LNCAP (cell line): Measurements from ENCODE around the gene SLC13A4.

ENCODE experiments used
- TF ChIP-seq, protein P1 (sequence below): fragments of 450-650 bp; IDR thresholded peaks from 2 replicates; pipeline ENCODE4 v1.5.1; 2017; ENCODE audit warnings: mild to moderate bottlenecking

Gene SLC13A4

DNA sequence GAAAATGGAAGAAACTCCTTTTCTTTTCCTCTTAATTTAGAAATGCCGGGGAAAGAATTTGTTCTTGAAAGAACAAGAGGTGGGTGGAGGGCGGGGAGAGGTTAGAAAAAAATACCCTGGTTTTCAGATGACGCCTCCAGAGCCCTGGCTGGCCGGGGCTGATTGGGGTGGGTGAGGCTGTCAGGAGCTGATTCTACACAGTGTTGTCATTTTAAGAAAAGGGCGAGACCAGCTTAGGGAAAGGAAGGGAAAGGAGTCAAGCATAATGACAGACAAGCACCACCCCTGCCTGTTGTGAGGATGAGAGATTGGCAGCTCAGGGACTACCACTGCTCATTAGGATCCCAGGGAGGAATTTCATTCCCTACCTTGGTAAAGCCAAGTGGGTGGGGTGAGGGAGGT lies 30.5 kb upstream of the SLC13A4 start:
- TF ChIP-seq, protein P1, sequence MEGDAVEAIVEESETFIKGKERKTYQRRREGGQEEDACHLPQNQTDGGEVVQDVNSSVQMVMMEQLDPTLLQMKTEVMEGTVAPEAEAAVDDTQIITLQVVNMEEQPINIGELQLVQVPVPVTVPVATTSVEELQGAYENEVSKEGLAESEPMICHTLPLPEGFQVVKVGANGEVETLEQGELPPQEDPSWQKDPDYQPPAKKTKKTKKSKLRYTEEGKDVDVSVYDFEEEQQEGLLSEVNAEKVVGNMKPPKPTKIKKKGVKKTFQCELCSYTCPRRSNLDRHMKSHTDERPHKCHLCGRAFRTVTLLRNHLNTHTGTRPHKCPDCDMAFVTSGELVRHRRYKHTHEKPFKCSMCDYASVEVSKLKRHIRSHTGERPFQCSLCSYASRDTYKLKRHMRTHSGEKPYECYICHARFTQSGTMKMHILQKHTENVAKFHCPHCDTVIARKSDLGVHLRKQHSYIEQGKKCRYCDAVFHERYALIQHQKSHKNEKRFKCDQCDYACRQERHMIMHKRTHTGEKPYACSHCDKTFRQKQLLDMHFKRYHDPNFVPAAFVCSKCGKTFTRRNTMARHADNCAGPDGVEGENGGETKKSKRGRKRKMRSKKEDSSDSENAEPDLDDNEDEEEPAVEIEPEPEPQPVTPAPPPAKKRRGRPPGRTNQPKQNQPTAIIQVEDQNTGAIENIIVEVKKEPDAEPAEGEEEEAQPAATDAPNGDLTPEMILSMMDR, result no peak

DNA sequence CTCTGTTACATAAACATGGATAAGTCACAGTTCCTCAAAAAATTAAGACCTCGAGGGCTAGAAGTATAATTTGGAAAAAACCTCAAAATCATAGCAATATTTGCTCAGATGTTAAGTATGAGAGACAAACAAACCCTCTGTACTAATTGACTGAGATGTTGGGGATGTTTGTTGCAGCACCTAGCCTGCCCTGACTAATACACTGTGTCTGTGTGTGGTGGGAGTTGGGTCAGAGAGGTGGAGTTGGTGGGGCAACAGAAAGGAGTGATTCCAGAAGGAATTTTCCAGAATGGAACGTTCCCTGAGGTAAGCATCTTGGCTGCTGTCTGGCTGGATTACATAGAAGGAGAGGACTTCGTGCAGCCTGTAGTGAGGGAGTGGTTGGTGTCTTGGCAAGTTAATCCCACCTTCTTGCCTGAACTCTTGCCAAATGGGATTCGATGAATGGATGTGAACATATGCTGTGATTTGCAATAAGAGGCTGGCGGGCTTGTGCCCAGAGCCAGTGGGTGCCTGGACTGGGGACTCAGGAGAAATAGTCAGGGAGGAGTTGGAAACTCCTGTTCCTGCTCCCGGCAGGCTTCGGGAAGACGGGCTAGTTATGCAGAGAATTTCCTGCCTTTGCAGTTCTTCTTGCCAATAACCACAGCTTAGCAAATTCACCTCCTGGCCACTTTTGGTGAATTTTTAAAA lies 29.9 kb upstream of the SLC13A4 start:
- TF ChIP-seq, protein P1, result no peak

DNA sequence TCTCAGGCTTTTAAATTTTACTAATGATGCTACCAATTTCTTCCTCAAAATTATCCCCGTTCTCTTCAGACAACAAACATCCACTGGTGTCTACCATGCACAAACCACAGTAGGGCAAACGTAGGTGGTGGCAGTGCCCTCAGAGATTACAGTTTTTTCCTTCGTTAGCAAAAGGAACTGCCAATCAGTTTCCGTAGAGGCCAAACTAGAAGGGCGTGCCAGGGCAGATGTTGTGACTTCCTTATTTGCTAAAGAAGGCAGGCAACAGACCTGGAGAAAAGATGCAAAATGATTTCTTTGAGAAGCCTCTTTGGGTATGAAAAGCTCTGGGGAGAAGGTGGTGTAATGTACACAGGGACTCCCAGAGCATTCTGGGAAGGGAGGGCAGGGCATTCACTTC lies 28.2 kb upstream of the SLC13A4 start:
- TF ChIP-seq, protein P1, result no peak

DNA sequence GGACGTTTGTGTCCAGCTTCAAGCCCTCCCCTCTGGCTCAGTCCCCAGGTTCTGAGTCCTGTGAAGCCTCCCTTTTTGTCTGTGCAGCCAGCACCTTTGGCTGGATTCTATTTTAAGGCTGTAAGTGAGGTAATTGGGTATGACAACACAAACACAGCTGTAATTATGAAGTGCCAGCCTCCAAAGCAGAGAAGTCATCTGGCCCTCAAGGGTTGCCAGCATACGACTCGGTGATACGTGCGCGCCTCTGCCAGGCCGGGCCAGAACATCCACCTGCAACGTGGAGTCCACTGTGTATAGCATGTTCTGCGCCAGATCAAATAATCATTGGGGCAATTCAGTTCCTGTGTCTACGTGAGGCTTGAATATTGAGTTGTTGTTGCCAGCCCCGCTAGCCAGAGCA lies 27.4 kb upstream of the SLC13A4 start:
- TF ChIP-seq, protein P1, result no peak

DNA sequence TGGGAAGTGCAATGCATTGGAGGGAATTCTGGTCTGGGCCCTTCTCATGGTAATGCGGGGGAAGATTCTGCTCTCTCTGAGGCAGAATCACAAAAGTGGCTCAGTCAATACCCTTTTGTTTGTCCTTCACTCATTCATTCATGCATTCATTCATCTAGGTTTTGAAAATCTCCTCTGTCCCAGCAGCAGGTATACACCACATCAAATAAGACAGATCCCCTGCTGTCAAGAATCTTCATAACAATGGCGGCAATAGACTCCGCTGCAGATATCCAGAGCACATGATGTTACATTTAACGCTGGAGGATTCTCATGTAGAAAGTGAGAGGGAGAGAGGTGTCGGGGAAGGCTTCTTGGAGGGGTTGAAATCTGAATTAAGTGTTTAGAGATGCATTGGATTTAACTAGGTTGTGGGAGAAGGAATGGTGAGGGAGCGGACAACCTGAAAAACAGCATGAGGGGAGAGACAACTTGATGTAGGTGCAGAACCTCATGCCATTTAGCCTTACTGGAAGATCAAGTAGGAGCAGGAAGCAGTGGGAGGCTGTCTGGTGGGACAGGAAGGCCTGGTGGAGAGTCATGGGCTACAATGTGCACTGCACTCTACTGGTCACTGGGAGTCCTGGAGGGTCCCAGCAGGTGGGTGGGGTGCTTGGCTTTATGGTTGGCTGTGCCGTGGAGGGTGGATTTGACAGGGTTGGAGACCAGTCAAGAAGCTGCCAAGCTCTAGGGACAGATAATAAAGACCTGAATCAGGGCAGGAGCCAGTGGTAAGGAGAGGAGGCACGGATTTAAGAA lies 25.8 kb upstream of the SLC13A4 start:
- TF ChIP-seq, protein P1, result no peak

DNA sequence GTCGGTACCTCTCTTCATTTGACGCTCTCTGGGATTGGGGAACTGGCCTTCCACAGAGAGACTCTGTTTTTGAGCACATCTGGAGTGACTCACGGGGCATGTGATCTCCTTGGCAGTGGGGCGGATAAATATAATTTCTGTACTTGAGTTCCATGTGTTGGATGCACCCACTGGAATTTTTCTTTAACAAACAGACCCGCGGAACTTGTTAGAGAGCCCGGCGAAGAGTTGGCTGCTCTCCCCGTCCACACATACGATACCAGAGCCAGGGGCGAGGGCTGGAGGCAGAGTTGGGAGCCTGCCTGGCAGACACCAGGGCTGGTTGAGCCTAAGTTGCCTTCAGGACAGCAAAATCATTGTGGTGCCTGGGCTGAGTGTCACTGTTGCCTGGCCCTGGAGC lies 20.8 kb upstream of the SLC13A4 start, which contains the start of gene FAM180A:
FAM180A (minus strand) TSS at position 44 of the 400 bp plus-strand sequence. CDS start 233 bp downstream, outside the sequence.
- TF ChIP-seq, protein P1, result no peak

DNA sequence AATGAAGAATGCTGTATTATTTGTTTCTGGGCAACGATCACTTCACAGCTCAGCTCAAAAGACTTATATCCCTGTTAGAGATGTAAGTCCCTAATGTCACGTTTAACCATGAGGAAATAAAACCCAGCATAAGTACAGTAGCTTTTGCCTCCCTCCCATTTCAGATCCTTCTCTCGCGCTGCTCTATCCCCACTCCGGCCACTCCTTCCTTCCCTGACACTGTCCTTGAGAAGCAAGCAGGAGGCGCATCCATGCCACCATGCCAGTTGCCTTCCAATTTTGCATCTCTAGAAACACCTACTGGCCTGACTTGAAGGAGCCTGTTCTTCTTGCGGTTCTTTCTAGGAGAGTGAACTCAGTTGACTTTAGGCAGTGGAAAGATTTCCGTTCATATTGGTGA lies 19.4 kb upstream of the SLC13A4 start:
- TF ChIP-seq, protein P1, result no peak
